B cell (primary cell): Measurements from ENCODE around the gene FTO. TPM values are rescaled to one million over a fixed set of nuclear protein-coding genes. Genes with fewer than 3 reads are reported as not detected.

Experiments
- ATAC-seq: fragments of 200-7000 bp; cut with Tn5 transposase; one replicate; pipeline ENCODE4 v1.10.0; 2021; ENCODE audit warnings: low read depth, mild to moderate bottlenecking, moderate number of reproducible peaks, moderate library complexity
- CTCF ChIA-PET: fragments of 350-600 bp; sonication (Branson Sonifier 250); formaldehyde crosslinking; loops from one replicate; lab custom pipeline; 2021; ENCODE audit warnings: antibody characterized with exemption, inconsistent platforms; lab: Charles Lee
- POLR2A ChIA-PET: fragments of 350-600 bp; sonication (Branson Sonifier 250); formaldehyde crosslinking; loops from one replicate; lab custom pipeline; 2021; ENCODE audit warnings: antibody characterized with exemption; lab: Charles Lee
- DNase-seq: peaks from one replicate; pipeline ENCODE4 v3.0.0; 2013
- H2AFZ ChIP-seq: 2 replicates; pipeline ENCODE4 v1.6.1; 2012; ENCODE audit warnings: mild to moderate bottlenecking, low read depth, low read length; ENCODE audit not compliant: insufficient read depth, poor library complexity, severe bottlenecking
- H3K27ac ChIP-seq, 2 donors: 1 replicate in 1 of 2; 2 replicates in 1 of 2; pipeline ENCODE4 v1.5.1; 2012 to 2013; ENCODE audit warnings: low read length in 2 of 2, mild to moderate bottlenecking in 2 of 2, moderate library complexity in 1 of 2
- H3K27me3 ChIP-seq, 4 experiments: fragments of 200-600 bp in 1 of 4; sonication (generic) in 1 of 4; replicated peaks in 1 of 4; 1 replicate in 2 of 4; 2 replicates in 2 of 4; pipeline versions ENCODE4 v1.6.1 to v1.7.0; 2013 to 2016; ENCODE audit warnings: low read length in 3 of 4, mild to moderate bottlenecking in 2 of 4, mixed read lengths in 1 of 4, moderate library complexity in 1 of 4; ENCODE audit not compliant: insufficient read depth in 4 of 4, control insufficient read depth in 3 of 4; ENCODE audit errors: control extremely low read depth in 1 of 4
- H3K36me3 ChIP-seq, 2 experiments: replicated peaks in 1 of 2; 1 replicate in 1 of 2; 2 replicates in 1 of 2; pipeline versions ENCODE4 v1.6.1 to v1.7.1; 2013; ENCODE audit warnings: low read length in 1 of 2; ENCODE audit not compliant: insufficient read depth in 2 of 2, control insufficient read depth in 1 of 2; ENCODE audit errors: control extremely low read depth in 1 of 2, extremely low read depth in 1 of 2
- H3K4me1 ChIP-seq, 2 donors: fragments of 200-600 bp in 1 of 2; sonication (generic) in 1 of 2; 1 replicate in 1 of 2; 2 replicates in 1 of 2; pipeline versions ENCODE4 v1.5.1 to v1.6.1; 2013 to 2017; ENCODE audit warnings: low read length in 2 of 2; ENCODE audit not compliant: control insufficient read depth in 2 of 2, insufficient read depth in 2 of 2
- H3K4me2 ChIP-seq: replicated peaks from 2 replicates; pipeline ENCODE3; 2012; ENCODE audit warnings: mild to moderate bottlenecking, low read depth, low read length; ENCODE audit not compliant: poor library complexity, severe bottlenecking
- H3K4me3 ChIP-seq, 5 experiments: fragments of 200-600 bp in 1 of 5; sonication (generic) in 1 of 5; 1 replicate in 3 of 5; 2 replicates in 2 of 5; pipeline versions ENCODE4 v1.5.1 to v1.7.0; 2011 to 2016; ENCODE audit warnings: low read length in 4 of 5, mild to moderate bottlenecking in 4 of 5, low read depth in 2 of 5, control low read depth in 1 of 5, moderate library complexity in 1 of 5; ENCODE audit not compliant: insufficient read depth in 1 of 5; ENCODE audit errors: control extremely low read depth in 1 of 5, extremely low read depth in 1 of 5
- H3K79me2 ChIP-seq: fragments of 200-600 bp; sonication (generic); one replicate; pipeline ENCODE4 v1.6.0; 2016; ENCODE audit warnings: low read length; ENCODE audit not compliant: control insufficient read depth, insufficient read depth
- H3K9ac ChIP-seq: fragments of 200-600 bp; sonication (generic); 2 replicates; pipeline ENCODE4 v1.6.1; 2017; ENCODE audit warnings: mild to moderate bottlenecking, low read length, moderate library complexity
- H3K9me3 ChIP-seq, 3 donors: one replicate each; pipeline versions ENCODE4 v1.6.1 to v1.7.1; 2013; ENCODE audit warnings: low read length in 2 of 3; ENCODE audit not compliant: control insufficient read depth in 2 of 3, insufficient read depth in 1 of 3; ENCODE audit errors: control extremely low read depth in 1 of 3
- H4K20me1 ChIP-seq: 2 replicates; pipeline ENCODE4 v1.6.0; 2012; ENCODE audit warnings: mild to moderate bottlenecking, low read length; ENCODE audit not compliant: insufficient read depth, control insufficient read depth, poor library complexity, severe bottlenecking
- H3K27ac Mint-ChIP-seq: one replicate; pipeline ENCODE4 v1.8.0; 2021; ENCODE audit warnings: mixed read lengths
- H3K27me3 Mint-ChIP-seq: one replicate; pipeline ENCODE4 v1.8.0; 2021; ENCODE audit warnings: mixed read lengths
- H3K4me1 Mint-ChIP-seq: one replicate; pipeline ENCODE4 v1.8.0; 2021; ENCODE audit warnings: mixed read lengths
- H3K4me3 Mint-ChIP-seq: one replicate; pipeline ENCODE4 v1.8.0; 2021; ENCODE audit warnings: mixed read lengths
- H3K9me3 Mint-ChIP-seq: one replicate; pipeline ENCODE4 v1.8.0; 2022; ENCODE audit warnings: mixed read lengths; ENCODE audit not compliant: insufficient read depth
- EZH2 ChIP-seq: IDR thresholded peaks from 2 replicates; pipeline ENCODE4 v1.6.1; 2012; ENCODE audit warnings: borderline replicate concordance, low read depth, mild to moderate bottlenecking, moderate library complexity, low read length; ENCODE audit not compliant: insufficient read depth, poor library complexity, severe bottlenecking
- WGBS: methylation state at CpG from one replicate; pipeline ENCODE4 v1.1.5; 2013; ENCODE audit warnings: missing lambda C conversion rate; ENCODE audit not compliant: insufficient coverage; 5-methylcytosine and 5-hydroxymethylcytosine counted together
- intact Hi-C: fragments of 100-400 bp; cut with micrococcal nuclease; formaldehyde crosslinking; loops from one replicate; pipeline ENCODE4 v1.10.0; 2022
- polyA plus RNA-seq: library from polyadenylated mRNA; depleted of rRNA; stranded (reverse); fragments of >200 nt; gene quantifications from 2 replicates; pipeline ENCODE4 v1.2.3, GENCODE V29; 2012
- total RNA-seq, 2 donors: library from RNA; stranded (reverse); fragments of 120-200 nt in 1 of 2; gene quantifications; 1 replicate in 1 of 2; 2 replicates in 1 of 2; pipeline versions ENCODE4 v1.2.3 to v1.2.4, GENCODE V29; 2013 to 2022
- TF ChIP-seq, protein P1 (sequence below): fragments of 200-600 bp; IDR thresholded peaks from one replicate; pipeline ENCODE4 v1.8.0; 2022; ENCODE audit warnings: antibody characterized with exemption, mild to moderate bottlenecking

Gene FTO
- total and polyA plus RNA-seq, 2 donors (not counting 1 experiment from before 2014, with no cell fraction given), result 26.5 to 68.5 TPM

DNA sequence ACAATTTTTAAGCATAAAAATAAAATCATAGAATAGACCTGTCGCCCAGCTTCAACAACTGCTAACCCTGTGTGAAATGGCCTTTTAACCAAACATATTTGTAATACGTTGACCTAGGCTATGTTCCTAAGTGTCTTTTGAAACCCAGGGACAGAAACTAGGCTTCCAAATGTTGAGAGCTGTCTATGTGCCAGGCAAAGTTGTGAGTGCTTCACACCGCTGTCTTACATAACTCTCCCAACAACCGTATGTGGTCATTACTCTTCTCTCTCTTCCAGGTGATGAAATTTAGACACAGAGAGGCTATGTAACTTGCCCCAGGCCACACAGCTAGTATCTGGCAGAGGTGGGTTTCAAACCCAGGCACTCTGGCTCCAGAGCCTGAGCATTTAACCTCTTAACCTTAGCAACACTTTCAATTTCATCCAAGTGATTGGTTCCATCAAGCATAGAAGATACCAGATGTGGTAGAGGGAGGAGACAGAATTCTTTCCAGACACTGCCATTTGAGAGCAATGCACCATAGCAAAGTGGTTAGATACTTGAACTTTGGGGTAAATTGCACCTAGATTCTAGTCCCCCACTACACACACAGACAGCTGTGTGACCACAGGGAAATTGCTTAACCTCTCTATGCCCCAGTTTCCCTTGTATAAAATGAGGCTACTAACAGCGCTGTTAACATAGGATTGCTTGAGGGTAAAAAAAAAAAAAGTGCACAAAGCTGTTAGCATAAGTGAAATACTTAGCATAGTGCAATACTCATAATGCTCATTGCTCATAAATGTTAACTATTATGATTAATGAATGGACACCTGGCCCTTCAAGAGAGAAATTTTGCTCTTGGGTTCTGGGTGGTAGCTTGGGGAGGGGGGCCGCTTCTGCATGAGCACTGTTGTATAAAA lies 422.0 kb downstream of the FTO start:
- intact Hi-C loops, result no loop called here
- DNase-seq (no peak), ATAC-seq (no peak)
- WGBS, result 88% methylated on average over 3 of the region's 6 CpGs
- POLR2A ChIA-PET, result no interaction called here
- H3K27me3 Mint-ChIP-seq, result peaks cover 3% of the 10 kb centered on the region
- no peak overlapping the region for H3K27ac Mint-ChIP-seq
- Histone ChIP-seq H3K9me3 (peaks cover 0 to 4% (median 2%) of the 10 kb centered on the region in 3 donors), H3K9ac (no peak overlapping the region), H3K4me1 (no peaks in the 10 kb centered on the region), H3K4me2 (no peak overlapping the region), H3K79me2 (no peaks in the 10 kb centered on the region), H3K27ac (no peak overlapping the region), H3K36me3 (no peaks in the 10 kb centered on the region), H2AFZ (no peak overlapping the region), H3K27me3 (no peaks in the 10 kb centered on the region), H3K4me3 (no peak overlapping the region), H4K20me1 (no peaks in the 10 kb centered on the region)
- no peak for TF ChIP-seq EZH2
- TF ChIP-seq, protein P1, sequence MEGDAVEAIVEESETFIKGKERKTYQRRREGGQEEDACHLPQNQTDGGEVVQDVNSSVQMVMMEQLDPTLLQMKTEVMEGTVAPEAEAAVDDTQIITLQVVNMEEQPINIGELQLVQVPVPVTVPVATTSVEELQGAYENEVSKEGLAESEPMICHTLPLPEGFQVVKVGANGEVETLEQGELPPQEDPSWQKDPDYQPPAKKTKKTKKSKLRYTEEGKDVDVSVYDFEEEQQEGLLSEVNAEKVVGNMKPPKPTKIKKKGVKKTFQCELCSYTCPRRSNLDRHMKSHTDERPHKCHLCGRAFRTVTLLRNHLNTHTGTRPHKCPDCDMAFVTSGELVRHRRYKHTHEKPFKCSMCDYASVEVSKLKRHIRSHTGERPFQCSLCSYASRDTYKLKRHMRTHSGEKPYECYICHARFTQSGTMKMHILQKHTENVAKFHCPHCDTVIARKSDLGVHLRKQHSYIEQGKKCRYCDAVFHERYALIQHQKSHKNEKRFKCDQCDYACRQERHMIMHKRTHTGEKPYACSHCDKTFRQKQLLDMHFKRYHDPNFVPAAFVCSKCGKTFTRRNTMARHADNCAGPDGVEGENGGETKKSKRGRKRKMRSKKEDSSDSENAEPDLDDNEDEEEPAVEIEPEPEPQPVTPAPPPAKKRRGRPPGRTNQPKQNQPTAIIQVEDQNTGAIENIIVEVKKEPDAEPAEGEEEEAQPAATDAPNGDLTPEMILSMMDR, result no peak
- no peaks in the 10 kb centered on the region for H3K4me1 Mint-ChIP-seq
- CTCF ChIA-PET, result no interaction called here
- no peaks in the 10 kb centered on the region for H3K9me3 Mint-ChIP-seq
- no peak overlapping the region for H3K4me3 Mint-ChIP-seq

DNA sequence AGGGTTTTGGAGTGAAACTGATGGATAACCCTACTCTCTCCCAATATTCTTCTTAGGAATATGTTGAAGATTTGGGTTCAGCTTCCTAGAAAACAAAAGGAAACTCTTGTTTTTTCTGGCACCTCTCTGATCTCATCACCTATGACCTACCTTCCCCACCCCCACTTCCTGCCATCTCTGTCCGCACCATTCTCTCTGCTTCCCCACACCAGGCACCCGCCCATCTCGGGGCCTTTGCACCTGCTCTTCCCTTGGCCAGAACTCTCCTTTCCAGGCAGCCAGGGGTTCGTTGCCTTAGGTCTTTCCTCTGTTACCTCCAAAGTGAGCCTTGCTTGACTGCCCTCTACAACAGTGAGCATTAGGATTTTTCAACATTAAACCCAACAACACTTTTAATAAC lies 423.0 kb downstream of the FTO start:
- H4K20me1 ChIP-seq, result no peaks in the 10 kb centered on the region
- Mint-ChIP-seq H3K4me1 (no peaks in the 10 kb centered on the region), H3K27ac (no peak overlapping the region), H3K27me3 (peaks cover 3% of the 10 kb centered on the region), H3K4me3 (no peak overlapping the region), H3K9me3 (no peaks in the 10 kb centered on the region)
- no peak overlapping the region for H3K4me3 ChIP-seq
- no peak for DNase-seq
- no peak overlapping the region for H3K9ac ChIP-seq
- no peak overlapping the region for H3K4me2 ChIP-seq
- intact Hi-C loops, result no loop called here
- peaks cover 0 to 4% (median 2%) of the 10 kb centered on the region in 3 donors for H3K9me3 ChIP-seq
- H3K79me2 ChIP-seq, result no peaks in the 10 kb centered on the region
- H3K4me1 ChIP-seq, result no peaks in the 10 kb centered on the region
- no peaks in the 10 kb centered on the region for H3K27me3 ChIP-seq
- ATAC-seq, result no peak
- H2AFZ ChIP-seq, result no peak overlapping the region
- H3K36me3 ChIP-seq, result no peaks in the 10 kb centered on the region
- no peak overlapping the region for H3K27ac ChIP-seq
- WGBS, result 86% methylated on average over 4 of the region's 4 CpGs
- ChIA-PET CTCF (no interaction called here), POLR2A (no interaction called here)
- TF ChIP-seq EZH2, result no peak
- TF ChIP-seq, protein P1, result no peak
